ENCODE data around the gene EEF1G. TPM values are rescaled to one million over a fixed set of nuclear protein-coding genes. Genes with fewer than 3 reads are reported as not detected.

EEF1G gene
- 1,356 and 1,684 TPM in 2 replicates for total RNA-seq

GRCh38 chr11:62573592-62574362, at the start of gene EEF1G:
Gene EEF1G, minus strand, starts transcription at chr11:62573891. Its CDS starts 49 bp downstream, at chr11:62573842.

DNA sequence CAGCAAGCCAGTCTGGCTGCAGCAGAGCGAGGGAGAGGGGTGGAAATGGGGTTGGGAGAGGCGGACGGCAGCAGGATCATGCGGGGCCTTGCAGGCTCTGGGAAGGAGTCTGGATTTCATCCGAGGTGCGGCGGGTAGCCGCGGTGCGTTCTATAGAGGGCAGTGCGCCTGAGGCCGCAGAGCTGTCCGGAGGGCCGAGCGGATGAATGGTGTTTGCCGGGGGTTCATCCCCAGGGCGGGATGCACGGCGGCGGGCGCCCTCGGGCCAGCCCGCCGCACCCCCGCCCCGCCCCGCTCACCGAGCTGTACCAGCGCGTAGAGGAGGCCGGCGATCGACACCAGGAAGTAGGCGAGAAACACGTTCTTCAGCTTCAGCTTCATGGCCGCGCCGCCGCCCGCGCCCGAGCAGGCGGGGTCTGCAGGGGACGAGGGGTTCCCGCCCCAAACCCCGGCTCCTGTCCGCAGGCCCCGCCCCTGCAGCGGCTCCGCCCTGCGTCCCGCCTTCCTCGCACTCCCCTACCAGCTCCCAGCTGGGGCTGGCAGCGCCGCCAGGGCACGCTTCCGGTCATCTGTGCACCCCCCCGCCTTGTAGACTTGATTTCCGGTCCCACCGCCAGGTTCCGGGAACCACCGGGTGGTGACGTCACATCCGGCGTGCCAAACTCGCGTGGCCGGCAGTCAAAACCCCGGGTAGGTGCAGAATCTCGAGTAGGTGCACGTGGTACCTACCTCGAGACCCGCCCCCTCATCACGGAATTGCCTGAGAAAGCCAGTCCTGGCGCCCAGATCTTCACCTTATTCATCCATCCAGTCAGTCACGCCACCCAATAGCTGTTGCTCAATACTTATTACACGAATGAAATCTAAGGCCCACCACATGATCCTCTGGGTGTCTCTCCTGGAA, 48.1 kb upstream of the EEF1G start, which contains the start of gene B3GAT3:
TSS of gene B3GAT3 (minus strand) at position 420 of the 904 bp plus-strand sequence. CDS start at position 381, 39 bp downstream.

DNA sequence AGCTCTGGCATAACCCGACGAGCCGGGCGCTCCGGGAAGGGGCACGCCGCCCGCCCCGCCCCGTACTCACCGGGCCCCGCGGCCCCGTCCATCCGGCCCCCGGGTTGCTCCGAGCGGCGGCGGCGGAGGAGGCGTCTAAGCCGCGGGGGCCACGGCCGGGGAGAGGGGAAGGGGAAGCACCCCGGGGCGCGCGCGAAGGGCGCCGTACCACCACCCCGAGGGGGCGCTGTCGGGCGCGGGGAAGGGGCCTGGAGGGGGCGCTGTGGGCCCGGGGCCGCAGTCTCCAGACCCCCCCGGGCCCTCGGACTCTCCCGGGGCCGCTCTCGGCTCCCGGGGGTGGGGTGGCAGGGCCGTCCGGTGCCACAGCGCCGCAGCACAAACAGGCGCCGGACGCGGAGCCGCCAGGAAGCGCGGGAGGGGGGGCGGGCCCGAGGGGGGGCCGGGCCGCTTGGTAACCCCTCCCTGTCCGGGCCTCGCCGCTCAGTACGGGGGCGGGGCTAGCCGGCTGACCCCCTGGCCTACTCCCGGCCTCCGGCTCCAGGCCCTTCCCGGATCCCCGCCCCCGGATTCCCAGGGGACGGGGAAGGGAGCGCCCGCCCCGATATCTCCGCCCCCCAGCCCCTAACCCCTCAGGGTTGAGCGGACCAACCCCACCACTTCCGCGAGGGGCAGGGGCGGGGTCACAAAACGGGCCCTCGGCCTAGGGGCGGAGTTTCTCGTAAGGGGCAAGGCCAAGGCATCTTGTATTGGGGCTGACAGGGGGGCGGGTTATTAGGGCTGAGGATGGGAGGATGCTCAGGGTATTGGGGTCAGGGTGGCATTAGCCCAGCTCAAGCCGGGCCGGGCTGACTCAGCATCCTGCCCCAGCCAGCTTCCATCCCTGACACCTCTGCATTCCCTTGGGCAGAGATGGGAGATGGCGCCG, 38.9 kb upstream of the EEF1G start, which contains the start of the genes EML3 and ROM1:
TSS of gene EML3 (minus strand) at position 410 of the 925 bp plus-strand sequence. CDS start at position 92, 318 bp downstream.
TSS of gene ROM1 (plus strand) at position 892 of the 925 bp plus-strand sequence. CDS start at position 917, 25 bp downstream.

GRCh38 chr11:62601372-62602140, 27.9 kb upstream of the EEF1G start, which contains the start of gene MTA2:
Gene MTA2, minus strand, starts transcription at chr11:62601865. Its CDS starts 415 bp downstream, at chr11:62601450.

GRCh38 chr11:62591448-62592145, 17.9 kb upstream of the EEF1G start, which contains the start of gene TUT1:
Gene TUT1, minus strand, starts transcription at chr11:62591523. Its CDS starts 38 bp downstream, at chr11:62591485.

DNA sequence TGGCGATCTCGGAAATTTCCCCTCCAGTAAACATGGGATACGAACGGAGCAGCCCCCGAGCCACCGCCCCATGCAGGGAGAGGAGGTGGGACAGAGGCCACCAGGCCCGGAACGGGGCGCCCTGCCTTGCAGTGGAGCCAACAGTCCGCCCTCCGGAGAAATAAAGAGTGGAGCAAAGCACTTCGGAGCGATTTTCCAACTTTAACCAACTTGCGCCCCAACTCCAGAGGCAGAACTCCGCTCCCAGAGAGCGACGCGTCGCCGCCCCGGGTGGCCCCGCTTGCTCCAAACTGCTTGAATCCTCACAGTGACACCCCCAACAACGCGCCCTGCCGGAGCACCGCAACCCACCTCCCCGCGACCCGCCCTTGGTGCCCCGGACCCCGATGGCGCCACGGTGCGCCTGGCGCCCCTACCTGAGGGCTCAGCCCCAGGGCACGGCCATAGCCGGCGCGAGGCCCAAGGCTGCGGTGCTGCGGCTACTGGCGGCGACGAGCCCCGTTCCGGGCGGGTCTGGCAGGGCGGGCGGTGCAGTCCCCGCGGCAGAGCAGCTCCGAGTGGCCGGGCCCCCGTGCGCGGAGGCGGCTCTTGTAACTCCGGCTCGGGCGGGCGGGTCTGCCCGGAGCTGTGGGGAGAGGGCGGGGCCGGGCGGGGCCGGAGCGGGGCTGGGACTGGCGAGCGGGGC, 27.3 kb downstream of the EEF1G start, which contains the start of gene AHNAK:
TSS of gene AHNAK (minus strand) at position 563 of the 685 bp plus-strand sequence. CDS start 10,708 bp downstream, outside the sequence.

Other genes with a start within 250 kb of the EEF1G start
- gene ASRGL1, start 236.4 kb downstream of the EEF1G start, total RNA-seq, result 0.33 and 1.0 TPM in 2 replicates
- gene SCGB1A1, start 154.9 kb downstream of the EEF1G start, total RNA-seq, result not detected in 2 replicates
- 867 and 944 TPM in 2 replicates for gene AHNAK, start 27.1 kb downstream of the EEF1G start, total RNA-seq
- gene TUT1, start 17.6 kb upstream of the EEF1G start, total RNA-seq, result 9.7 and 13.6 TPM in 2 replicates
- 99.8 and 122 TPM in 2 replicates for gene MTA2, start 28.0 kb upstream of the EEF1G start, total RNA-seq
- gene EML3, start 38.9 kb upstream of the EEF1G start, total RNA-seq, result 24.0 and 33.6 TPM in 2 replicates
- gene ROM1, start 39.4 kb upstream of the EEF1G start, total RNA-seq, result 3.9 and 4.6 TPM in 2 replicates
- 26.5 and 48.8 TPM in 2 replicates for gene B3GAT3, start 48.1 kb upstream of the EEF1G start, total RNA-seq
- 339 and 341 TPM in 2 replicates for gene GANAB, start 72.7 kb upstream of the EEF1G start, total RNA-seq
- gene INTS5, start 79.4 kb upstream of the EEF1G start, total RNA-seq, result 26.2 and 41.0 TPM in 2 replicates
- gene C11orf98, start 91.3 kb upstream of the EEF1G start, total RNA-seq, result 22.5 and 25.9 TPM in 2 replicates
- gene CSKMT, start 91.4 kb upstream of the EEF1G start, total RNA-seq, result 5.2 and 7.8 TPM in 2 replicates
- gene UQCC3, start 97.8 kb upstream of the EEF1G start, total RNA-seq, result 6.9 and 8.7 TPM in 2 replicates
- gene LBHD1, start 98.4 kb upstream of the EEF1G start, total RNA-seq, result 4.3 and 6.1 TPM in 2 replicates
- gene UBXN1, start 105.2 kb upstream of the EEF1G start, total RNA-seq, result 118 and 157 TPM in 2 replicates
- gene LRRN4CL, start 115.6 kb upstream of the EEF1G start, total RNA-seq, result 68.9 and 89.6 TPM in 2 replicates
- gene BSCL2, start 133.5 kb upstream of the EEF1G start, total RNA-seq, result 49.5 and 76.3 TPM in 2 replicates
- 0.17 TPM in 1 of 2 replicates, not detected in the other for gene GNG3, start 133.8 kb upstream of the EEF1G start, total RNA-seq
- 9.6 and 18.3 TPM in 2 replicates for gene HNRNPUL2, start 153.6 kb upstream of the EEF1G start, total RNA-seq
- 33.1 and 36.9 TPM in 2 replicates for gene TTC9C, start 154.6 kb upstream of the EEF1G start, total RNA-seq
- gene ZBTB3, start 180.3 kb upstream of the EEF1G start, total RNA-seq, result 14.1 and 17.4 TPM in 2 replicates
- gene POLR2G, start 187.7 kb upstream of the EEF1G start, total RNA-seq, result 41.0 and 73.6 TPM in 2 replicates
- gene TAF6L, start 197.5 kb upstream of the EEF1G start, total RNA-seq, result 26.3 and 27.2 TPM in 2 replicates
- 40.7 and 52.1 TPM in 2 replicates for gene TMEM179B, start 213.5 kb upstream of the EEF1G start, total RNA-seq
- 14.7 and 19.0 TPM in 2 replicates for gene TMEM223, start 218.1 kb upstream of the EEF1G start, total RNA-seq
- gene NXF1, start 231.5 kb upstream of the EEF1G start, total RNA-seq, result 23.7 and 30.3 TPM in 2 replicates

Measured in smooth muscle cell of trachea (primary cell).